Fibroblast of lung (primary cell): ENCODE results near the gene CALCA. TPM values are rescaled to one million over a fixed set of nuclear protein-coding genes. Genes with fewer than 3 reads are reported as not detected.

Experiments
- DNase-seq, 2 donors: peaks; one replicate each; pipeline versions ENCODE4 v3.0.0 to v3.0.0-alpha.2; 2010; ENCODE audit warnings: low read depth in 2 of 2
- H2AFZ ChIP-seq: 2 replicates; pipeline ENCODE4 v1.5.1; 2012; ENCODE audit warnings: low read length, control low read depth, inconsistent platforms
- H3K27ac ChIP-seq: 2 replicates; pipeline ENCODE4 v1.5.1; 2011; ENCODE audit warnings: low read length, control low read depth; ENCODE audit not compliant: insufficient read depth
- H3K27me3 ChIP-seq: 2 replicates; pipeline ENCODE4 v1.5.1; 2011; ENCODE audit warnings: mild to moderate bottlenecking, low read length; ENCODE audit not compliant: control insufficient read depth, insufficient read depth
- H3K36me3 ChIP-seq: 2 replicates; pipeline ENCODE4 v1.5.1; 2011; ENCODE audit warnings: low read length; ENCODE audit not compliant: control insufficient read depth, insufficient read depth
- H3K4me1 ChIP-seq: 2 replicates; pipeline ENCODE4 v1.5.1; 2011; ENCODE audit warnings: low read length; ENCODE audit not compliant: control insufficient read depth, insufficient read depth; ENCODE audit errors: extremely low read depth
- H3K4me2 ChIP-seq: 2 replicates; pipeline ENCODE4 v1.5.1; 2011; ENCODE audit warnings: low read length, control low read depth; ENCODE audit not compliant: insufficient read depth; ENCODE audit errors: extremely low read depth
- H3K4me3 ChIP-seq, 4 experiments: fragments of 200-600 bp in 1 of 4; sonication (generic) in 1 of 4; replicated peaks in 1 of 4; 2 replicates each; pipeline ENCODE4 v1.5.1; 2011 to 2016; ENCODE audit warnings: low read length in 4 of 4, low read depth in 3 of 4, mild to moderate bottlenecking in 3 of 4, control low read depth in 2 of 4, inconsistent platforms in 1 of 4, mixed read lengths in 1 of 4; ENCODE audit not compliant: insufficient read depth in 1 of 4; ENCODE audit errors: control extremely low read depth in 1 of 4
- H3K79me2 ChIP-seq: 2 replicates; pipeline ENCODE4 v1.5.1; 2012; ENCODE audit warnings: mild to moderate bottlenecking, low read length, inconsistent platforms; ENCODE audit not compliant: control insufficient read depth, insufficient read depth
- H3K9ac ChIP-seq: 2 replicates; pipeline ENCODE4 v1.5.1; 2011; ENCODE audit warnings: mild to moderate bottlenecking, low read length, control low read depth; ENCODE audit not compliant: insufficient read depth
- H3K9me3 ChIP-seq: 2 replicates; pipeline ENCODE4 v1.5.1; 2012; ENCODE audit warnings: low read depth, low read length; ENCODE audit not compliant: control insufficient read depth, insufficient read depth
- H4K20me1 ChIP-seq: 2 replicates; pipeline ENCODE4 v1.5.1; 2011; ENCODE audit warnings: low read length; ENCODE audit not compliant: control insufficient read depth, insufficient read depth; ENCODE audit errors: extremely low read depth
- EZH2 ChIP-seq: IDR thresholded peaks from 2 replicates; pipeline ENCODE4 v1.5.1; 2012; ENCODE audit warnings: low read length, control low read depth, mild to moderate bottlenecking; ENCODE audit errors: missing control alignments
- polyA plus RNA-seq, 2 donors: library from polyadenylated mRNA; depleted of rRNA in 1 of 2; stranded (reverse) in 1 of 2; unstranded in 1 of 2; fragments of >200 nt; gene quantifications; 2 replicates each; pipeline ENCODE4 v1.2.1, GENCODE V29; 2011 to 2012; ENCODE audit warnings: missing spikeins in 1 of 2
- total RNA-seq: library from RNA; depleted of rRNA; stranded (reverse); fragments of >200 nt; gene quantifications from 2 replicates; pipeline ENCODE4 v1.2.1, GENCODE V29; 2014
- TF ChIP-seq, protein P1 (sequence below), 2 donors: IDR thresholded peaks in 1 of 2; conservative IDR thresholded peaks in 1 of 2; 1 replicate in 1 of 2; 2 replicates in 1 of 2; pipeline ENCODE4 v1.5.1; 2011 to 2012; ENCODE audit warnings: low read length in 2 of 2, control low read depth in 1 of 2, inconsistent platforms in 1 of 2, low read depth in 1 of 2, mild to moderate bottlenecking in 1 of 2

Gene CALCA
- total and polyA plus RNA-seq, 2 donors (not counting 1 experiment from before 2014, with no cell fraction given): not detected

DNA sequence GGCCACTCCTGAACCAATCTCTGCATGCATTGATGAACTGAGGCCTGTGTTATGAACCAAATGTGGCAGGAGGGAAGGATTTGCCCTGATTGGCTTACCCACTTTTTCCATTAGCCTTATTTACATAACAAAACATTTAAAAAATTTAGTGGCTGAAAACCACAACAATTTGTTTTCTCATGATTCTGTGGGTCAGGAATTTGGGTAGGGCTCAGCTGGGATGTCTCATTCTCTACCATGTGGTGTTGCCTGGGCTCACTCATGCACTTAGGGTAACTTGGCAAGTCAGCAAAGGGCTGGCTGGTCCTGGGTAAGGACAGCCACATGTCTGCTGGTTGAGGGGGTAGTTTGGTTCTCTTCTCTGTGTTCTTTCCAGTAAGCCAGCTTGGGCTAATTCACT, 45.0 kb downstream of the CALCA start:
- Histone ChIP-seq H2AFZ (no peak overlapping the region), H3K9ac (no peak overlapping the region), H3K79me2 (no peaks in the 10 kb centered on the region), H4K20me1 (no peaks in the 10 kb centered on the region), H3K27me3 (no peaks in the 10 kb centered on the region), H3K4me3 (no peak overlapping the region), H3K9me3 (no peaks in the 10 kb centered on the region), H3K36me3 (no peaks in the 10 kb centered on the region), H3K4me2 (no peak overlapping the region), H3K27ac (no peak overlapping the region), H3K4me1 (no peaks in the 10 kb centered on the region)
- peak in 1 of 2 donors; percentile 73 for DNase-seq
- TF ChIP-seq, protein P1, sequence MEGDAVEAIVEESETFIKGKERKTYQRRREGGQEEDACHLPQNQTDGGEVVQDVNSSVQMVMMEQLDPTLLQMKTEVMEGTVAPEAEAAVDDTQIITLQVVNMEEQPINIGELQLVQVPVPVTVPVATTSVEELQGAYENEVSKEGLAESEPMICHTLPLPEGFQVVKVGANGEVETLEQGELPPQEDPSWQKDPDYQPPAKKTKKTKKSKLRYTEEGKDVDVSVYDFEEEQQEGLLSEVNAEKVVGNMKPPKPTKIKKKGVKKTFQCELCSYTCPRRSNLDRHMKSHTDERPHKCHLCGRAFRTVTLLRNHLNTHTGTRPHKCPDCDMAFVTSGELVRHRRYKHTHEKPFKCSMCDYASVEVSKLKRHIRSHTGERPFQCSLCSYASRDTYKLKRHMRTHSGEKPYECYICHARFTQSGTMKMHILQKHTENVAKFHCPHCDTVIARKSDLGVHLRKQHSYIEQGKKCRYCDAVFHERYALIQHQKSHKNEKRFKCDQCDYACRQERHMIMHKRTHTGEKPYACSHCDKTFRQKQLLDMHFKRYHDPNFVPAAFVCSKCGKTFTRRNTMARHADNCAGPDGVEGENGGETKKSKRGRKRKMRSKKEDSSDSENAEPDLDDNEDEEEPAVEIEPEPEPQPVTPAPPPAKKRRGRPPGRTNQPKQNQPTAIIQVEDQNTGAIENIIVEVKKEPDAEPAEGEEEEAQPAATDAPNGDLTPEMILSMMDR (conservative IDR thresholded peaks at IDR 0.05 in 1 of 2, IDR thresholded peaks at IDR 0.05 in 1 of 2; ENCODE audit: low read depth in 1 of 2, low read length in 2 of 2): no peak
- TF ChIP-seq EZH2: no peak

DNA sequence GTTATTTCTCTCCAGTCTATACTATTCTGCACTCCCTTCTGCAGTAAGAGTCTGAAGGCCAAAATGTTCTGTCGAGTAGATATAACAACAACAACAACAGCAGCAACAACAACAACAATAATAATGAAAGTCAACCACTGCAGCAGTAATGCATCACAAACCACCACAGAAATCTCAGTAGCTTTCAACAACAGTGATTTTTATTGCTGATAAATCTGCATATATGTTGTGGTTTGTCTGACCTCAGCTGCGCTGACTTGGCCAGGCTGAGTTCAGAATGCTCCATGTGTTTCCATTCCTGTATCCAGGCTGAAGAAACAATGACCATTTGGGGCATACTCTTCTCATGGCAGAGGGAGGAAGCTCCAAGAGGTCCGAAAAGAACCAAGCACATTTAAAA, 47.8 kb downstream of the CALCA start:
- no peak for TF ChIP-seq EZH2
- TF ChIP-seq, protein P1 (conservative IDR thresholded peaks at IDR 0.05 in 1 of 2, IDR thresholded peaks at IDR 0.05 in 1 of 2; ENCODE audit: low read depth in 1 of 2, low read length in 2 of 2): no peak
- no peaks in the 10 kb centered on the region for H4K20me1 ChIP-seq
- no peaks in the 10 kb centered on the region for H3K9me3 ChIP-seq
- no peak overlapping the region for H2AFZ ChIP-seq
- H3K27me3 ChIP-seq: no peaks in the 10 kb centered on the region
- no peaks in the 10 kb centered on the region for H3K4me1 ChIP-seq
- no peak overlapping the region for H3K27ac ChIP-seq
- no peaks in the 10 kb centered on the region for H3K79me2 ChIP-seq
- H3K4me3 ChIP-seq: no peak overlapping the region
- no peak for DNase-seq
- H3K36me3 ChIP-seq: no peaks in the 10 kb centered on the region
- no peak overlapping the region for H3K9ac ChIP-seq
- H3K4me2 ChIP-seq: no peak overlapping the region

Other genes with a start within 250 kb of the CALCA start
- 10.5 and 13.9 TPM in 2 replicates for gene CYP2R1, start 80.1 kb downstream of the CALCA start, total RNA-seq
- gene CYP2R1, start 80.1 kb downstream of the CALCA start, polyA plus RNA-seq: 3.4 and 4.2 TPM in 2 replicates
- 0.17 and 0.26 TPM in 2 replicates for gene CALCB, start 101.2 kb upstream of the CALCA start, total RNA-seq
- gene CALCB, start 101.2 kb upstream of the CALCA start, polyA plus RNA-seq: 0.06 TPM in 1 of 2 replicates, not detected in the other
- gene INSC, start 142.6 kb upstream of the CALCA start, total RNA-seq: 0.77 and 8.3 TPM in 2 replicates
- gene INSC, start 142.6 kb upstream of the CALCA start, polyA plus RNA-seq: 0.90 and 2.1 TPM in 2 replicates